ENCODE results near the gene ZBP1. TPM values are rescaled to one million over a fixed set of nuclear protein-coding genes. Genes with fewer than 3 reads are reported as not detected.

Gene ZBP1
- polyA plus RNA-seq, 1 donor = not detected

DNA sequence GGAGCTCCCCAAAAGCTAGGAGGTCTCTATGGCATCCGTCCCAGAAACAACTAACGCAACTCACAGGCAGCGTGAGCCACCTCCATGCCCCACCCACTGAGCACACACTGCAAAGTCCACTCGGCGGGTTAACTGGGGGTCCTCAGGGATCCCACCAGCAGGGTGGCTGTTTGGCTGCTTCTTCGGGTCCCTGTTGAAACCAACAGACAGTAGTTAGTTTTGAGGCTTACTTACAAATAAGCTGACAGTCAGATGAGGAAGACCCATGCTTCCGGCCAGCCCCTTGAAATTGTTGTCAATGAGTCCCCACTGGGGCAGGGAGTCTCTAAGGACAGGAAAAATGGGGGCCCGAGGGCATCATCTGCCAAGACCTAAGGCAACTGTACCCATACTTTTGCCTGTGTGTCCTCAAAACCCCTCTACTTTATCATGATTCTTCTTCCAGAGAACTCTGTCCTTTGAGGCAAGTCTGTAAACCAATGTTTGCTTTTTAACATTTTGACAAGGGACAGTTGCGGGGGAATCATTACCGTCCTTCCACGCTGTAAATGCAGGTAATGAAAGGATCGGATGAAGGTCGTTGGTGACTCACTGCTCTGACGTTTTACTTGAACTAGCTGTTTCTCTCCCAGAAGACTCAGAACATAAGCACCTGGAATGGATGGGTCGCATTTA lies 61.5 kb downstream of the ZBP1 start:
- no peak for DNase-seq

DNA sequence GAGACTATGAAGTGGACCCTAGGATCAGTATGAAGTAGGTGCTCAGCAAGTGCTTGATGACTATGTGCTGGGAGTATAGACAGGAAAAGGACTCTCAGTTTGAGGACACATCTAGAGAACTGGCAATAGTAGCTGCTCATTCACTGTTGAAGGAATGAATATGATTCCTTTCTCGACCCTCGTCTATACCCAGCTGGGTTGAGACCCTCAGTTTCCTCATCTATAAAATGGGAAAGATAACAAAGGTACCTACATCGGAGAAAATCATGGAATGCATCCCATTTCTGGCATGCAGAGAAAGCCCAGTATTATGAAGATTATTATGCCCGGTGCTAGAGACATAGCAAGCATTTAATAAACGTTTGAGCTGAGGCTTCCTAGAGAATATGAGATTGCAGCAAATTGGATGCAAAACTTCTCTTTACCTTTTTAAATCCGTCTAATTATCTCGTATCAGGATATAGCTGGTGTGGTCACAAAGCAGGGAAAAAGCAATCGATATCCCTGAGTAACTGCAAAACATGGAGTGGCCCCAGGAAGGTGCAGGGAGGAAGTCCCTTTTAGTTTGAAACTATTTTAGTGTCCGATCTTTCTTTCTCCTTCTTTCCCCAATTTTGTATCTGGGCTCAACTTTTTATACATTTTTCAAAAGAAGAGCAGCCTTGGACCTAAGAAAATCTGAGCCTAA lies 62.2 kb downstream of the ZBP1 start:
- no peak for DNase-seq

DNA sequence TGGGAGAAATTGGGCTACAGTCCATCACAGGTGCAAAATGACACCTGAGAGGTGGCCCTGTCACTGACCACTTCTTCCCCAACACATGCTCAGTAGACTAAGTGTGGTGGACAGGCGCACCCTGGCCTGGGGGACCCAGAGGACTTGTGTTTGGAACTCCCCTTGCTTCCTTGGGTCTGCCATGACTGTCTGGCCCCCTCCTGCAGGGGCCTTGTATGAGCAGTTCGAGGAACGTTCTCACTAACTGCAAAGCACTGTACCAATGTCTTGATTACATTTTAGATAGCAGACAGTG lies 63.3 kb downstream of the ZBP1 start:
- no peak for DNase-seq

DNA sequence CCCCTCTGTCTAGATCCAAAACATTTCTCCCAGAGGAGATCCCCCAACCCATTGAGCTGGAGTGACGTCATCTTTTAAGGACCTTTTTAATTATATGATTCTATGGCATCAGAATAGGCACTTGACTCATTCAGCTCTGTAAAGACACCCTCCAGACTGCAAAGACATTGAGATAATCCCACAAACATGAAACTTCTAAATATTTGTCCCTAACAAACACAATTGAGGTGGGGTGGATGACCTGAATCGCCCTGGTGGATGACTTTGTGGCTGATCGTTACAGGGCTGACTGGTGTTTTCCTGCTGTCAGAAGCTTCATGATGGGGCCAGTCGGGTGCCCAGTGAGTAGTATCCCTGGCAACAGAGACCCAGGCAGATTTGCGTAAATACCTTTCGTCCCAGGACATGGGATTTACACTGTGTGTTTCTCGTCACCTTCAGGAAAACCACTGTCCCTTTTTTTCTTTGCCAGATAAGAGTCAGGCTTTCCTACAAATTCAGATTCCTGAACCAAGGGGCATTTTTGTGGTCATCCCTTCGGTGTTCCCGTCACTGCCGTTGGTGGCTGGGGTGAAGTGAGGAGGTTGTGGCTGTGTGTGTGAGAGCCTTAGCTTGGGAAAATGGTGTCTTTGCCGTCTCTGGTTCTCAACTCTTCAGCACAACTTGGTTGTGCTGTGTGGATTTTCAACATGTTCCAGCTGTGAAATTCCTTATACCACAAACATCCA lies 64.6 kb downstream of the ZBP1 start:
- DNase-seq = no peak

Other genes starting within 250 kb of the ZBP1 start
- gene RBM38, start 229.0 kb downstream of the ZBP1 start, polyA plus RNA-seq (ENCODE audit: insufficient read length) = 22.8 TPM
- 2.8 TPM for gene CTCFL, start 95.3 kb downstream of the ZBP1 start, polyA plus RNA-seq (ENCODE audit: insufficient read length)
- gene PCK1, start 59.3 kb downstream of the ZBP1 start, polyA plus RNA-seq (ENCODE audit: insufficient read length) = 17.2 TPM
- 16.0 TPM for gene PMEPA1, start 89.6 kb upstream of the ZBP1 start, polyA plus RNA-seq (ENCODE audit: insufficient read length)

All from left kidney (tissue), 2 donors.